GM12872 (cell line): ENCODE data around the gene PCNT.

Source experiments
- CTCF ChIP-seq: IDR thresholded peaks from 3 replicates; pipeline ENCODE4 v1.5.1; 2011; ENCODE audit warnings: low read depth, mild to moderate bottlenecking, low read length, moderate library complexity; ENCODE audit not compliant: insufficient read depth

Gene PCNT

GRCh38 chr21:46391773-46392172 is 67.8 kb downstream of the PCNT start:
- no peak for TF ChIP-seq CTCF

GRCh38 chr21:46392921-46393320 is 69.0 kb downstream of the PCNT start:
- TF ChIP-seq CTCF = no peak

- TF ChIP-seq CTCF = no peak
These were observed 69.5 kb downstream of the PCNT start for GRCh38 chr21:46393451-46393940.

- TF ChIP-seq CTCF = no peak
These were observed 70.1 kb downstream of the PCNT start for GRCh38 chr21:46393941-46394594.

GRCh38 chr21:46394595-46395104 is 70.7 kb downstream of the PCNT start:
- TF ChIP-seq CTCF = no peak

- TF ChIP-seq CTCF = no peak
These were observed 73.4 kb downstream of the PCNT start for GRCh38 chr21:46397211-46397905.

GRCh38 chr21:46397993-46398392 is 74.0 kb downstream of the PCNT start:
- TF ChIP-seq CTCF = no peak
